IMR-90 (cell line): ENCODE results near the gene GM2A. TPM values are rescaled to one million over a fixed set of nuclear protein-coding genes. Genes with fewer than 3 reads are reported as not detected.

Source experiments
- ATAC-seq: fragments of 200-7000 bp; cut with Tn5 transposase; 2 replicates; pipeline ENCODE4 v1.9.1; 2020; ENCODE audit warnings: low read depth, mild to moderate bottlenecking, moderate library complexity
- BruUV-seq: library from RNA; stranded (reverse); fragments of 400-500 nt; replicated peaks from 2 replicates; lab custom pipeline; 2021; lab: Mats Ljungman, UMichigan
- CTCF ChIA-PET: fragments of 300-600 bp; formaldehyde crosslinking; extraction: SDS; loops from one replicate; lab custom pipeline; 2021; ENCODE audit warnings: antibody characterized with exemption; lab: Yijun Ruan, JAX
- POLR2A ChIA-PET: fragments of 300-600 bp; sonication (Branson Sonifier 250); formaldehyde crosslinking; loops from one replicate; lab custom pipeline; 2022; ENCODE audit warnings: antibody characterized with exemption; ENCODE audit not compliant: unreplicated experiment; lab: Charles Lee
- DNase-seq: peaks from one replicate; pipeline ENCODE4 v3.0.0; 2013
- H2AFZ ChIP-seq: replicated peaks from 2 replicates; pipeline ENCODE3; 2013; ENCODE audit warnings: low read length, mild to moderate bottlenecking; ENCODE audit not compliant: poor library complexity
- H2AK5ac ChIP-seq: 2 replicates; pipeline ENCODE4 v1.6.1; 2013; ENCODE audit warnings: low read depth, low read length, inconsistent platforms
- H2AK9ac ChIP-seq: replicated peaks from 2 replicates; pipeline ENCODE3; 2013; ENCODE audit warnings: mild to moderate bottlenecking, low read depth, low read length, moderate library complexity; ENCODE audit not compliant: poor library complexity
- H2BK120ac ChIP-seq: 2 replicates; pipeline ENCODE4 v1.6.1; 2013; ENCODE audit warnings: low read depth, low read length, inconsistent platforms
- H2BK15ac ChIP-seq: 3 replicates; pipeline ENCODE4 v1.6.1; 2013; ENCODE audit warnings: low read depth, low read length, inconsistent platforms
- H2BK20ac ChIP-seq: 2 replicates; pipeline ENCODE4 v1.6.1; 2013; ENCODE audit warnings: low read depth, mild to moderate bottlenecking, inconsistent platforms, low read length, moderate library complexity
- H2BK5ac ChIP-seq: 2 replicates; pipeline ENCODE4 v1.6.1; 2013; ENCODE audit warnings: mild to moderate bottlenecking, low read depth, low read length, inconsistent platforms; ENCODE audit not compliant: poor library complexity, severe bottlenecking
- H3K14ac ChIP-seq: replicated peaks from 2 replicates; pipeline ENCODE4 v1.6.1; 2013; ENCODE audit warnings: low read depth, low read length, inconsistent platforms
- H3K18ac ChIP-seq: 2 replicates; pipeline ENCODE4 v1.6.1; 2013; ENCODE audit warnings: low read depth, low read length, control low read depth
- H3K23ac ChIP-seq: 2 replicates; pipeline ENCODE4 v1.6.1; 2013; ENCODE audit warnings: low read depth, low read length, inconsistent platforms
- H3K27ac ChIP-seq: 2 replicates; pipeline ENCODE4 v1.5.1; 2013; ENCODE audit warnings: mild to moderate bottlenecking, control low read depth, low read length; ENCODE audit not compliant: insufficient read depth
- H3K27me3 ChIP-seq: 2 replicates; pipeline ENCODE4 v1.6.1; 2013; ENCODE audit warnings: low read length; ENCODE audit not compliant: control insufficient read depth, insufficient read depth
- H3K36me3 ChIP-seq: 2 replicates; pipeline ENCODE4 v1.6.1; 2013; ENCODE audit warnings: low read length, mixed read lengths; ENCODE audit not compliant: control insufficient read depth, insufficient read depth
- H3K4ac ChIP-seq: 2 replicates; pipeline ENCODE4 v1.6.1; 2013; ENCODE audit warnings: low read depth, low read length, inconsistent platforms
- H3K4me1 ChIP-seq: 2 replicates; pipeline ENCODE4 v1.6.1; 2013; ENCODE audit warnings: low read length, mixed read lengths; ENCODE audit not compliant: control insufficient read depth, insufficient read depth
- H3K4me2 ChIP-seq: 2 replicates; pipeline ENCODE4 v1.6.1; 2013; ENCODE audit warnings: low read depth, mild to moderate bottlenecking, control low read depth, low read length, moderate library complexity
- H3K4me3 ChIP-seq: 2 replicates; pipeline ENCODE4 v1.5.1; 2013; ENCODE audit warnings: low read depth, mild to moderate bottlenecking, control low read depth, low read length, moderate library complexity; ENCODE audit not compliant: insufficient read depth
- H3K56ac ChIP-seq: 2 replicates; pipeline ENCODE4 v1.6.1; 2013; ENCODE audit warnings: low read length, inconsistent platforms; ENCODE audit not compliant: insufficient read depth; ENCODE audit errors: extremely low read depth
- H3K79me1 ChIP-seq, 2 experiments: 2 replicates each; pipeline ENCODE4 v1.6.1; 2013; ENCODE audit warnings: low read length in 2 of 2, inconsistent platforms in 1 of 2, low read depth in 1 of 2
- H3K9ac ChIP-seq: 2 replicates; pipeline ENCODE4 v1.6.1; 2013; ENCODE audit warnings: low read depth, low read length, control low read depth
- H3K9me1 ChIP-seq: 2 replicates; pipeline ENCODE4 v1.6.1; 2013; ENCODE audit warnings: low read length, inconsistent platforms; ENCODE audit not compliant: insufficient read depth
- H3K9me3 ChIP-seq: 2 replicates; pipeline ENCODE4 v1.6.1; 2013; ENCODE audit warnings: low read length; ENCODE audit not compliant: control insufficient read depth, insufficient read depth
- H4K20me1 ChIP-seq: 2 replicates; pipeline ENCODE4 v1.6.1; 2013; ENCODE audit warnings: low read length, inconsistent platforms; ENCODE audit not compliant: insufficient read depth
- H4K5ac ChIP-seq: 2 replicates; pipeline ENCODE4 v1.6.1; 2013; ENCODE audit warnings: mild to moderate bottlenecking, low read depth, low read length, control low read depth
- H4K8ac ChIP-seq, 2 experiments: 2 replicates each; pipeline ENCODE4 v1.6.1; 2013; ENCODE audit warnings: low read depth in 2 of 2, low read length in 2 of 2, control low read depth in 1 of 2, inconsistent platforms in 1 of 2
- H4K91ac ChIP-seq: 2 replicates; pipeline ENCODE4 v1.6.1; 2013; ENCODE audit warnings: low read depth, low read length, inconsistent platforms; ENCODE audit not compliant: insufficient read depth
- BHLHE40 ChIP-seq: fragments of 150-350 bp; IDR thresholded peaks from 2 replicates; pipeline ENCODE4 v1.6.1; 2016; ENCODE audit warnings: mild to moderate bottlenecking, low read depth, low read length
- CEBPB ChIP-seq: IDR thresholded peaks from 2 replicates; pipeline ENCODE4 v1.6.1; 2012; ENCODE audit warnings: low read depth, low read length, improper control_type of control experiment
- CHD1 ChIP-seq: IDR thresholded peaks from 2 replicates; pipeline ENCODE4 v1.6.1; 2012; ENCODE audit warnings: low read depth, low read length, improper control_type of control experiment
- ELK1 ChIP-seq: fragments of 150-350 bp; IDR thresholded peaks from 2 replicates; pipeline ENCODE4 v1.6.1; 2016; ENCODE audit warnings: low read depth, mild to moderate bottlenecking, low read length, moderate library complexity, borderline replicate concordance
- FOS ChIP-seq: fragments of 150-350 bp; IDR thresholded peaks from 2 replicates; pipeline ENCODE4 v1.6.1; 2016; ENCODE audit warnings: low read depth, low read length
- MAFK ChIP-seq: IDR thresholded peaks from 2 replicates; pipeline ENCODE4 v1.6.1; 2012; ENCODE audit warnings: low read depth, low read length, improper control_type of control experiment
- MAZ ChIP-seq: IDR thresholded peaks from 2 replicates; pipeline ENCODE4 v1.6.1; 2012; ENCODE audit warnings: low read depth, mild to moderate bottlenecking, low read length, improper control_type of control experiment, moderate library complexity, borderline replicate concordance
- MXI1 ChIP-seq: IDR thresholded peaks from 2 replicates; pipeline ENCODE4 v1.6.1; 2012; ENCODE audit warnings: low read depth, mild to moderate bottlenecking, low read length, moderate library complexity, borderline replicate concordance
- NFE2L2 ChIP-seq: fragments of 150-350 bp; IDR thresholded peaks from 2 replicates; pipeline ENCODE4 v1.6.1; 2016; ENCODE audit warnings: low read depth, mild to moderate bottlenecking, low read length
- POLR2A ChIP-seq: IDR thresholded peaks from 2 replicates; pipeline ENCODE4 v1.6.1; 2012; ENCODE audit warnings: mild to moderate bottlenecking, low read depth, low read length
- RAD21 ChIP-seq: IDR thresholded peaks from 2 replicates; pipeline ENCODE4 v1.6.1; 2012; ENCODE audit warnings: low read length, improper control_type of control experiment
- RCOR1 ChIP-seq: IDR thresholded peaks from 2 replicates; pipeline ENCODE4 v1.6.1; 2012; ENCODE audit warnings: mild to moderate bottlenecking, low read length, improper control_type of control experiment; ENCODE audit not compliant: insufficient replicate concordance
- RFX5 ChIP-seq: IDR thresholded peaks from 2 replicates; pipeline ENCODE4 v1.8.0; 2012; ENCODE audit warnings: low read depth, mild to moderate bottlenecking, low read length, moderate library complexity
- SMC3 ChIP-seq: fragments of 150-350 bp; IDR thresholded peaks from 2 replicates; pipeline ENCODE4 v1.6.1; 2016; ENCODE audit warnings: low read depth, mild to moderate bottlenecking, antibody characterized with exemption, low read length, moderate library complexity
- WGBS, 2 experiments: methylation state at CpG; one replicate each; pipeline versions ENCODE4 v1.1.5 to v1.1.7; 2013; ENCODE audit warnings: missing lambda C conversion rate in 2 of 2; ENCODE audit not compliant: insufficient read length in 1 of 2; ENCODE audit errors: extremely low coverage in 2 of 2; 5-methylcytosine and 5-hydroxymethylcytosine counted together
- dilution Hi-C: fragments of 300-500 bp; cut with HindIII; formaldehyde crosslinking; loops from one replicate; pipeline ENCODE4 v1.14.3; 2018; ENCODE audit warnings: low sequenced_read_pairs; ENCODE audit not compliant: unreplicated experiment
- in situ Hi-C: fragments of 300-500 bp; cut with MboI; formaldehyde crosslinking; loops from 3 replicates; pipeline ENCODE4 v1.14.3; 2019; ENCODE audit warnings: low sequenced_read_pairs, inconsistent platforms, mixed read lengths
- intact Hi-C: fragments of 100-400 bp; cut with micrococcal nuclease; formaldehyde crosslinking; loops from 2 replicates; pipeline ENCODE4 v1.10.0; 2022
- polyA plus RNA-seq, 3 experiments: library from polyadenylated mRNA; depleted of rRNA; stranded (reverse); fragments of >200 nt; gene quantifications; 2 replicates each; pipeline ENCODE4 v1.2.3, GENCODE V29; 2012; ENCODE audit warnings: low replicate concordance in 1 of 3
- total RNA-seq: library from RNA; depleted of rRNA; stranded (reverse); fragments of >200 nt; gene quantifications from 2 replicates; pipeline ENCODE4 v1.2.3, GENCODE V29; 2012
- TF ChIP-seq, protein P1 (sequence below): conservative IDR thresholded peaks from 2 replicates; pipeline ENCODE4 v1.5.1; 2012; ENCODE audit warnings: mild to moderate bottlenecking, low read depth, low read length, improper control_type of control experiment
- TF ChIP-seq, protein P2 (sequence below): fragments of 150-350 bp; IDR thresholded peaks from 2 replicates; pipeline ENCODE4 v1.6.1; 2017; ENCODE audit warnings: mild to moderate bottlenecking, antibody characterized with exemption, low read length, low read depth

Gene GM2A
- total and polyA plus RNA-seq, 2 of the 4 experiments (the other 2 are of a cell fraction) = 13.8 to 18.5 TPM

- BruUV-seq = no TSS peak
- H3K4me1 ChIP-seq = no peaks in the 10 kb centered on the region
- no peak overlapping the region for H2AFZ ChIP-seq
- ATAC-seq = no peak
- POLR2A ChIA-PET = no interaction called here
- no peaks in the 10 kb centered on the region for H3K36me3 ChIP-seq
- dilution Hi-C loops (no loop called here), intact Hi-C loops (no loop called here), in situ Hi-C loops (no loop called here)
- no peak overlapping the region for H2BK5ac ChIP-seq
- DNase-seq = no peak
- no peak overlapping the region for H3K56ac ChIP-seq
- no peaks in the 10 kb centered on the region for H3K9me1 ChIP-seq
- no peak overlapping the region for H4K5ac ChIP-seq
- H3K14ac ChIP-seq = no peak overlapping the region
- no peak overlapping the region for H3K18ac ChIP-seq
- no peaks in the 10 kb centered on the region for H3K79me1 ChIP-seq
- H2BK120ac ChIP-seq = no peak overlapping the region
- H3K4me3 ChIP-seq = no peak overlapping the region
- TF ChIP-seq BHLHE40 = no peak
- no peak for TF ChIP-seq ELK1
- TF ChIP-seq SMC3 = no peak
- TF ChIP-seq, protein P1, sequence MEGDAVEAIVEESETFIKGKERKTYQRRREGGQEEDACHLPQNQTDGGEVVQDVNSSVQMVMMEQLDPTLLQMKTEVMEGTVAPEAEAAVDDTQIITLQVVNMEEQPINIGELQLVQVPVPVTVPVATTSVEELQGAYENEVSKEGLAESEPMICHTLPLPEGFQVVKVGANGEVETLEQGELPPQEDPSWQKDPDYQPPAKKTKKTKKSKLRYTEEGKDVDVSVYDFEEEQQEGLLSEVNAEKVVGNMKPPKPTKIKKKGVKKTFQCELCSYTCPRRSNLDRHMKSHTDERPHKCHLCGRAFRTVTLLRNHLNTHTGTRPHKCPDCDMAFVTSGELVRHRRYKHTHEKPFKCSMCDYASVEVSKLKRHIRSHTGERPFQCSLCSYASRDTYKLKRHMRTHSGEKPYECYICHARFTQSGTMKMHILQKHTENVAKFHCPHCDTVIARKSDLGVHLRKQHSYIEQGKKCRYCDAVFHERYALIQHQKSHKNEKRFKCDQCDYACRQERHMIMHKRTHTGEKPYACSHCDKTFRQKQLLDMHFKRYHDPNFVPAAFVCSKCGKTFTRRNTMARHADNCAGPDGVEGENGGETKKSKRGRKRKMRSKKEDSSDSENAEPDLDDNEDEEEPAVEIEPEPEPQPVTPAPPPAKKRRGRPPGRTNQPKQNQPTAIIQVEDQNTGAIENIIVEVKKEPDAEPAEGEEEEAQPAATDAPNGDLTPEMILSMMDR = no peak
- TF ChIP-seq MAFK = no peak
- TF ChIP-seq CEBPB = no peak
- no peak for TF ChIP-seq NFE2L2
- TF ChIP-seq RAD21 = no peak
- no peak for TF ChIP-seq RCOR1
- no peak for TF ChIP-seq MXI1
- TF ChIP-seq POLR2A = no peak
- TF ChIP-seq CHD1 = no peak
- TF ChIP-seq FOS = no peak
- TF ChIP-seq RFX5 = no peak
- TF ChIP-seq MAZ = no peak
- TF ChIP-seq, protein P2, sequence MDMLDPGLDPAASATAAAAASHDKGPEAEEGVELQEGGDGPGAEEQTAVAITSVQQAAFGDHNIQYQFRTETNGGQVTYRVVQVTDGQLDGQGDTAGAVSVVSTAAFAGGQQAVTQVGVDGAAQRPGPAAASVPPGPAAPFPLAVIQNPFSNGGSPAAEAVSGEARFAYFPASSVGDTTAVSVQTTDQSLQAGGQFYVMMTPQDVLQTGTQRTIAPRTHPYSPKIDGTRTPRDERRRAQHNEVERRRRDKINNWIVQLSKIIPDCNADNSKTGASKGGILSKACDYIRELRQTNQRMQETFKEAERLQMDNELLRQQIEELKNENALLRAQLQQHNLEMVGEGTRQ = no peak
- no peak overlapping the region for H2AK5ac ChIP-seq
- H2BK15ac ChIP-seq = no peak overlapping the region
- no peak overlapping the region for H4K91ac ChIP-seq
- CTCF ChIA-PET = no interaction called here
- 62% methylated on average over 2 of the region's 3 CpGs; no CpG with 5 or more reads in 1 of the 2 experiments for WGBS, 2 experiments
- H3K27ac ChIP-seq = no peak overlapping the region
- no peak overlapping the region for H2BK20ac ChIP-seq
- H3K27me3 ChIP-seq = peaks cover 33% of the 10 kb centered on the region
- no peak overlapping the region for H3K9ac ChIP-seq
- H3K23ac ChIP-seq = no peak overlapping the region
- H4K20me1 ChIP-seq = no peaks in the 10 kb centered on the region
- H3K9me3 ChIP-seq = no peaks in the 10 kb centered on the region
- H4K8ac ChIP-seq = no peak overlapping the region
- no peak overlapping the region for H3K4me2 ChIP-seq
- H2AK9ac ChIP-seq = no peak overlapping the region
- H3K4ac ChIP-seq = no peak overlapping the region
Measured at GRCh38 chr5:151244206-151244605, 8.8 kb upstream of the GM2A start.
